ENCODE measurements around the gene RASGEF1C.

RASGEF1C gene

DNA sequence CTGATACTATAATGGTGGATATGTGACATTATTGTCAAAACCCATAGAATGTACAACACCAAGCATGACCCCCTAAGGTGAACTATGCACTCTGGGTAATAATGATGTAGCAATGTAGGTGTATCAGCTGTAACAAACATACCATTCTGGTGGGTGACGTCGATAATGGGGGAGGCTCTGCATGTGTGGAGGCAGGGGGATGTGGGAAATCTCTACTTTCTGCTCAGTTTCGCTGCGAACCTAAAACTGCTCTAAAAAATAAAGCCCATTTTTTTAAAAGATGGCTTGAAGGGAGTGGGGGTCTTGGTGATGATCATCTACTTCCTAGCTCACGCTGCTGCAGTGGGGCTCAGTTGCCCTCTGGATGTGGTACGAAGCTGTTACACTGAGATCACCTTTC, 51.1 kb downstream of the RASGEF1C start:
- no peak for DNase-seq

DNA sequence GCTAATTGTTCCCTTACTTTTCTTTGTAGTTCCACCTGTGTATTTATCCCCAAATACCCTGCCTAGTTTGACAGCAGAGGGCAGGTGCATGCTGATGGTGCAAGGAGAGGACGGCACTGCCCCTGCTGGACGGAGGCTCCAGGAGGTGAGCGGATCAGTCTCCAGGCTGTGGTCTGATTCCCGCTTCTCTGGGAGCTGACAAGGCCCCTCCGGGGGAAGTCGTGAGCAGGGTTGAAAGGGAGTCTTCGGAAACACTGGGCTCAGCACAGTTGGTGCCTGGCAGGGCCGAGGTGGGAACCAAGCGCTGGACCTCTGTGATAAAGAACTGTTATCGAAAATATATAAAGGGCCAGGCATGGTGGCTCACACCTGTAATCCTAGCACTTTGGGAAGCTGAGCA, 52.9 kb downstream of the RASGEF1C start:
- DNase-seq, result peak; percentile 70

DNA sequence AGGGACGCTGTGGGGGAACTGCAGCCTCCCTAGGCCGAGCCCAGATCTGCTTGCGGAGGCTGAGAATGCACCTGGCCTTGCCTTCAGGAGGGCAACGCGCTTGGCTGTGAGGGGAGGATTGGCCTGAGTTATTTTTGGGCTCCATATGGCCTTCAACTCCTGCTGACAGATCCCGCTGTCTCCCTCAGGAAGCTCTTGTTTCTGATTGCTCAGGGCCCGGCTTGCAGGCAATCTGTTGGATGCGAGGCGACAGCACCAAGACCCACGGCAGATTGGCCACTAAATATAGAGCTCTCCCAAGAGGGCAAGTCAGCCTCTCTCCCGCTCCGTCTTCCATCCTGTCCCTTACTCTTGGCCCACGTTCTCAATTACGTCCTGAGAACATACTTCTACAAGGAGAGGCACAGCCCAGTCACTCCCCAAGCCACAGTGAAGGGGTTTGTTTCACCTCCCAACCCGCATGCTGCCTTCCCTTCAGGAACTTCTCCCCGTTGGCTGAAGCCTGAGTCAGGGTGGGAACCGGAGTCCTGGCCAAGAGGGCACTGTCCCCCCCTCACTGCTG, 53.6 kb downstream of the RASGEF1C start:
- peak; percentile 88 for DNase-seq

DNA sequence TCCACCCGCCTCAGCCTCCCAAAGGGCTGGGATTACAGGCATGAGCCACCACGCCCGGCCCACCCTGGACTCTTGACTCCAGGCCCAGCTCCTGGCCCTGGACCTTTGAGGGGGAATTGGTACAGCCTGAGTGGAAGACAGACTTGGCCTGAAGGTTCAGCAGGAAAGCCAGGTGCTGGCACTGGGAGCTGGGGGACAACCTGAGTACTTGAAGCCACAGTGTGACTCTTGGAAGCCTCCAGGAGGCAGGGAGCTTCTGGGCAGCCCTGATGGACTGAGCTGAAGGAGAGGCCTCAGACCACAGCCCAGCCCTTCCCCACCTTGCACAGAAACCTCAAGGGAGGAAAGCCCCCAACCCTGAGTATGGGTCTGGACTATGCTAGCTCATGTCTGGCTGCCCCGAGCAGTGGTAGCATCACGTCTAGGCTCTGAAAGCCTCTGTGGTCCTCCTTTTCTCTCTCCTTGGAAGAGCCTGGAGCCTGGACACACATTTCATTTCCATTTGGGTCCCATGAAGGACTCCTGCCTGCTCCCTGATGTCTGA, 54.1 kb downstream of the RASGEF1C start:
- no peak for DNase-seq

DNA sequence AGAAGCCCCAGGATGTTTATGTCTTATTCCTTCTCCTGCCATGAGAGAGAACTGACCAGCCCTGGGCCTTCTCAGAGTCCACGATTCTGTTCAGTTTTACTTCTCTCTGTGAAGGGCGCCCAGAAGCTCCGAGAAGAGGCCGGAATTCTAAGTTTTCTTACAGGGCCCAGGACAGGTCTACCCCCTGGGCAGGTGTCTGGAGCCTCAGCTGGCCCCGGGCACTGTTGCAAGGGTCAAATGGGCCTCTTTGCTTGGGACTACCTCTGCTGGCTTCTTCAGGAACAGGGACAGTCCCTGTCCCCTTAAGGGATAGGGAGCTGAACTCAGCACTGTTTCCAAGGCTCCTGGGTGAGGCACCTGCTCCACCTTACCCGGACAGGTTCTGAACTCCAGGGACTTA, 55.0 kb downstream of the RASGEF1C start:
- DNase-seq, result no peak

DNA sequence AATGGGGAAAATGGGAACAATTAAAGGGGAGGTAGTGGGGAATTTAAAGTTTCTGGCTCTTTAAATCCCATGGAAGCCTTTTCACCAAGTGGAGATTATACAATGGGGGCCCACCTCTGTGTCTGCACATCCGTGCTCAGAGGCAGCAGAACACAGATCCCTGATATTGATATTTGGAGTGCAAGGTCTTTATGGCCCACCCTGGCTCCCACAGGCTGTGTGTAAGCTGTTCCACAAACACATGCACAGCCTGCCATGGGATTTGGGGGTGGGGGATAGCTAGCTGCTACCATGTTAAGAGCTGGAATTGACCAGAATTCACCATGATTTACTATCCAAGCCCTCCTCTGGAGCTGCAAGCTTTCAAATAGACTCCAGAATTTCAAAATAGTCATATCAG, 55.9 kb downstream of the RASGEF1C start:
- DNase-seq, result no peak

DNA sequence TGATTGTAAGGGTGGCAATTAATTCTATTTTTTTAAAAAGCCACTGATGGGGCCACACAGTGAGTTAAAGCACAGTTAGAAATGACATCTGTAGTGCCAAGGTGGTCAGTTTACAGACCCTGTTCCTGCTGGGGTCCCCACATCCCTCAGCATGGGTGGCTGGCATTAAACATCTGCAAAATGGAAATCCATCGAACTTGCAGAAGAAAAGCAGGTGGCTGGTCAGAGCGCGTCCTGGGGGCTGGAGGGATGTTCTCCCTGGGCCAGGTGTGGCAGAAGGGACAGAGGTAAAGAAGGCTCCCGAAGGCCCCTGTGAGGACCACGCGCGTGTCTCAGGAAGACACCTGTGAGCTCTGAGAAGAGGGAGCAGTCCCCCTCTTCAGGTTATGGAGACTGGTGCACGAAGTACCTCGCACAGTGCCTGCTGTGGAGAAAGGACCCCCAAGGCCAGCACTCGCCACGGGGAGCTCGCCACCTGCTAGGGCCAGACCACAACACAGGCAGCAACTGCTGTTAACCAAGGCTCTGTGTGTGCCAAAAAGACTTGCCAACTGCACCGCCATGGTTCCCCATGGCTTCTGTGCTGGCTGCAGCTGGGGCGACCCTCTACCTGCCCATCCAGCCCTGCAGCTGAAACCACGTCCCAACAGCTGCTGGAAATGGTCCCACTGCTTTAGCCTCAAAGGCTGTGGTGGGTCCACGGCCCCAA, 65.2 kb downstream of the RASGEF1C start:
- no peak for DNase-seq

DNA sequence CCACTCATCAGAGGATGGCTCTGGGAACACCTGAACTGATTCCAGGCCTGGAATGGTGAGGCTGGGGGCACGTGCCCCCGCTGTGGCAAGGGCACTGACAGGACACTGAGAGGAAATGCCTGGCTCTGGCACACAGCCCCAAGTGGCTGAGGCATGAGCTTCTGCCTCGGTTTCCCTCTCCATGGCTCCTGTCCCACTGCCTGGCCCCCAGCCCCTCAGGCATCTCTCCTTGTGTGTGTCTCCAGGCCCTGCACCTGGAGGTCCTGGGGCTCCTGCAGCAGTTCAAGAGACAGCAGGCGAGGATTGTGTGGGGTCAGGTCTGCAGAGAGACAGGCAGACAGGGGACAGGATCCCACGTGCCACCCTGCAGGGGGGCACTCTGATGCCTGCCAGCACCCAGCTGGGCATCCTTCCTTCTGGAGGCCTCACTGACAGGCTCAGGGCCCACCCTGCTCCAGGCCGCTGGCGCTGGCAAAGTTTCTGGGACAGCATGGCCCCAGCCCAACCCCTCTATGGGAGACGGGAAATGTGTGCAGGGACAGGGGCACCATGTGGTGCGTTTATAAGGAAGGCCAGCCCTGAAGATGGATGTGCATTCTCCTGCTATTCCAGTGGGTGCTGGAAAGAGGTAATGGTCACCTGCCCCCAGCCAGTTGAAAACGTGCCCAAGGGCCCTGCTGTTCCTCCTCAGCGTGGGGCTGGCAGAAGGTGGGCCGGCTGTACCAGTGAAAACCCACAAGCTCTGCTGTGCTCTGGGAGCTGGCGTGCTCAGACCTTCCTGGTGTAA, 66.0 kb downstream of the RASGEF1C start:
- no peak for DNase-seq

DNA sequence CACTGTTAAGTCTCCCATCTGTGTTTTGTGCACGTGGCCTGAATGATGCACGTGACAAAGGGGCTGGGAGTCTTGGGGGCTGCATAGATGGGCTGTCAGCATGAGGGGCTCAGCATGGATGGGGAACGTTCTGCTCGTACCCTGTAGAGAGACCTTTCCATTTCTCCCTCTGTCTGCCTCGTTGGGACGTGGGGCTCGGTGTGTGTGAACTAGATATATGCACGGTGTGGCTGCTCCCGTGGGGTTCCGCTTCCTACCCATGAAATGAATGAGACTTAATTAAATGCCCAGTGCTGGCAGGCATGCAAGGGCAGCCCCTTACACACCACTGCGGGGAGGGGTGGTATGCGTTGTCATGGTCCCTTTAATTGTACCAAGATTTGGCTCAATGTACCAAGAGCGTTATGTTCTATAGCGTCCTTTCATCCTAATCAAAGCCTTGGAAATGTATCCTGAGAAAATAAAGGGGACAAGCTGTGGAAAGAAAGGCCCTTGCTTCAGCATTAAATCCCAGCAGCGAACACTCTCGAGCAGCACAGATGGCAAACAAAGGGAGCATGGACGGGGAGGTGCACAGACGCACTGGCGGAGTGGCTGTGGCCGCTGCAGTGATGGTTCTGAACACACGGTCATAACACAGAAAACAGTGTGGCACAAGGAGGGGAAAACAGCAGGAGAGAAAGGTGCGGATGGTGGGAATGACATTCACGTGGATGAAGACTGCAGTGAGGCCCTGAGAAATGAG, 66.8 kb downstream of the RASGEF1C start:
- DNase-seq, result peak; percentile 13

DNA sequence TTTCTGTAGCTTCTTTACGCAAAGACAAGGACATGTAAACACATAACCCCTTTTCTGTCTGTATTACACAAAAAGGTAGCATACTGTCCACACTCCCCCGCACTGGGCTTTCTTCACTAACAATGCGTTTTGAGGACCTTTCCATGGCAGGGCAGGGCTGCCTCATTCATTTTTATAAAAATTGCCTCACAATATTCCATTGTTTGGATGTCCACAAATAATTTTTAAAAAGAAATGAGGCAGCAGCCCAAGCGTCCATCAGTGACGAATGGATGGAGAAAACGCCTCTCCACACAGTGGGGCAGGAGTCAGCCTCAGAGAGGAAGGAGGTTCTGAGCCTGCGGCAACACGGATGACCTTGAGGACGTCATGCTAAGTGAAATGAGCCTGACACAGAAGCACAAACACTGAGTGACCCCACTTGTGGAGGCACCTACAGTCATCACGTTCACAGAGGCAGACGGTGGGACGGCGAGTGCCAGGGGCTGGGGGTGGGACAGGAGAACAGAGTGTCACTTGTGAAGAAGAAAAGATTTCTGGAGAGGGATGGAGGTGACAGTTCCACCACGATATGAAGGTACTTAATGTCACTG, 67.8 kb downstream of the RASGEF1C start:
- DNase-seq, result no peak

DNA sequence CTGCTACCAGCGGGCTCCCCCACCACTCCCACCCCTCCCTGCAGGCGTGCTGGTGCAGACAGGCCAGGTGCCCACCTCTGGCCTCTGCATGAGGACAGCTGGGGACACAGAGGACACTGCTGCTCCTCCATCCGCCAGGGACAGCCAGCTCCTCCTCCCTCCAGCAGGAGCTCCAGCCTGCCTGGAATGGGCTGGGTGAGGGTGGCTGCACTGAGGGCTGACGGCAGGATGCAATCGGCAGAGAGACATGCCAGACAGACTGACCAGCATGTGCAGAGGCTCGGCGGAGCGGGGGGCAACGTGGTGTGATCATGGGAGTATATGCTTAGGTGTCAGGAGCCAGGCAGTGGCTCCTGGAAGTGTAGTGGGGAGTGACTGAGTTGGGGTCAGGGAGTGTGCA, 68.4 kb downstream of the RASGEF1C start:
- DNase-seq, result no peak

DNA sequence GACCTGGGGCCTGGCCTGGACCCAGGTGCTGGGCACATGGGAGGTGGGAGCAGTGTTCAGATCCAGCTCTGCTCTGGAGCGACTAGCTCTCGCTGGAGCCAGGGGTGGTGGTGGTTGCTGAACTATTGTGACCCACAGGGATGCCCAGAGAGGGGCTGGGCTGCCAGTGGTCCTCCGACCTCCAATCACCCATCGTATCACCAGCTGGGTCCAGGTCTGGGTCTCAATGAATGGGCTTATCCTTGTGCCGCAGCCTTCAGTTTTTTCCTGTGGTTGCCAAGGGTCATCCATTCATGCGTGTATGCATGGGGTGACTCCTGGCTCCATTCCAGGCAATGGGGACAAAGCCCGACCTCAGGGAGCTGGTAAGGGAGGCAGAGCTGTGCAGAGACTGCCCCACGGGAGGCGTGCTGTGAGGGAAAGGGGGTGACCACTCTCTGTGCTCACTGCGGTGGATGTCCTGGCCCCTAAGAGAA, 68.9 kb downstream of the RASGEF1C start:
- DNase-seq, result no peak

DNA sequence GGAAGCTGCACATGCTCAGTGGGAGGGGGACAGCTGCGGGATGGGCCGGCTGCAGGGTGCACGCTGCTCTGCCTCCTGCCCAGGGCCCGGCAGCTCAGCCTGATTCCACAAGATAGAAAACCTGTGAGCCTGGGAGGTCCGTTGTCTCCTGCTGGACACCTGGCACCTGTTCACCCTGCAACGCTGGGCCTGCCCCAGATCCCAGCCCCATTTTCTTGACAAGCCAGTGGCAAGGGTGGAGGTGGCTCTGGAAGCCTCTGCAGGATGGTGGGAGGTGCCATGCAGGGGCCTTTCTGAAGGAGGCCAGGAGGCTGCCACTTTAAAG, 69.3 kb downstream of the RASGEF1C start:
- DNase-seq, result no peak

DNA sequence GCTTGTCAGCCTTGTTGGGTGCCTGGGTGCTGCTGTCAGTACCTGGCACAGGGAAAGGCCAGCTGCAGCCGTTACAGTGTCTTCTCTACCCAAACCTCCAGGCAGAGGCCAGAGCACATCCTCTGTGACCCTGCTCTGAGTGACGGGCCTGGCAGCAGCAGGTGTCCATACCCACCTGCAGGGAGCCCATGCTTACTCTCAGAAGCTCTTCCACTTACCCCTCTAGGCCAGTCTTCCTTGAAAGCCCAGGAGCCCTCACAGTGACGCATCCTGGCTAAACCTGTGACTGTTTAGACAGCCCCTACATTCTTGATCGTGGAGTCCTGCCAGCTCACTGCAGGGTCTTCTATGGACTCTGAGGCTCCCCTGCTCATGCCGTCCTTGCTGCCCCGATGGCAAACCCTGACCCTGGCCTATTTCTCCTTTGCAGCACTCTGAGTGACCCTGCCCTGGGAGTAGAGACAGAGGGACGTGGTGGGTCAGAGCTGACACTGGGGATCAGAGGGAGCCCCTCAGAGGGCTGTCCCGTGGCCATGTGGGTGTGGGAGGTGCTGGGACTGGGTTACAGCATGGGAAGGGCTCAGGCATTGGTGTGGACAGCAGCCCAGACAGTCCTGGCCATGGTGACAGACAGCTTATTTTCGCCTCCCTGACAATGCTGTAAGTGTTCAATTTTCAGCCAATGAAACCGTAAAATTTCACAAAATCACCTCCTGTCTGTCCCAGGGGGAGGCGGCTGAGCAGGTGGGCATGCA, 69.9 kb downstream of the RASGEF1C start:
- no peak for DNase-seq

DNA sequence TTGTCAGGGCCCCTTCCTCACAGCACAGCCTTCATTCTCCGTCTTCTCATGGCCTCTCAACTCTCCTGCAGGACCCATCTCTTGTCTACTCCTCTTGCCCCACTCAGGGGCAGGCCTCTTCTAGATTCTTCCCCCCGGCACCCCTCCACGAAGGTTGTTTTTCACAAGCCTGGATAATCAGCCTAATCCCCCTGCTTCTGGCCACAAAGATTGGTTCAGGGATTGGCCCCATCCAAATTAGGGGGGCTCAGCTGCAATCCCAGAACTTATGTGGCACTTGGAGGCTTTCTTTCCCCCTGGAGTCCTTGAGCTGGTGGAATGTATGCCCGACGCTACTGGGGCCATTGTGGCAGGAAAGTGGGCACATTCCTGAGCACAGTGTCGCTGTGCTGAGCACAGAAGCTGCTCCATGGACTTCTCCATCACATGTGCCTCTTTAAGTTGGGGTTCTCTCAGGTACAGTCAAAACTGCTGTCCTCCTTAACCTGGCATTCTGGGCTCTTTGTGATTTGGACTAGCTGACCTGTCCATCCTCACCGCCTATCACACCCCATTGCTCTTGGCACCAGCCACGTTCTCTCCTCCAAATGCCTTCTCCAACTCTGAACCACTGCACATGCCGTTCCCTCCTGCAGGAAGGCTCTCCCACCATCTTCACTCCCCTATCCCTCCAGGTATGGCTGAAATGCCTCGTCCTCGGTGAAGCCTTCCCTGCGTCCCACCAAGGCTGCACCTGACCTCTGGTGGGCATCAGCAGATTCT, 70.6 kb downstream of the RASGEF1C start:
- peak; percentile 37 for DNase-seq

DNA sequence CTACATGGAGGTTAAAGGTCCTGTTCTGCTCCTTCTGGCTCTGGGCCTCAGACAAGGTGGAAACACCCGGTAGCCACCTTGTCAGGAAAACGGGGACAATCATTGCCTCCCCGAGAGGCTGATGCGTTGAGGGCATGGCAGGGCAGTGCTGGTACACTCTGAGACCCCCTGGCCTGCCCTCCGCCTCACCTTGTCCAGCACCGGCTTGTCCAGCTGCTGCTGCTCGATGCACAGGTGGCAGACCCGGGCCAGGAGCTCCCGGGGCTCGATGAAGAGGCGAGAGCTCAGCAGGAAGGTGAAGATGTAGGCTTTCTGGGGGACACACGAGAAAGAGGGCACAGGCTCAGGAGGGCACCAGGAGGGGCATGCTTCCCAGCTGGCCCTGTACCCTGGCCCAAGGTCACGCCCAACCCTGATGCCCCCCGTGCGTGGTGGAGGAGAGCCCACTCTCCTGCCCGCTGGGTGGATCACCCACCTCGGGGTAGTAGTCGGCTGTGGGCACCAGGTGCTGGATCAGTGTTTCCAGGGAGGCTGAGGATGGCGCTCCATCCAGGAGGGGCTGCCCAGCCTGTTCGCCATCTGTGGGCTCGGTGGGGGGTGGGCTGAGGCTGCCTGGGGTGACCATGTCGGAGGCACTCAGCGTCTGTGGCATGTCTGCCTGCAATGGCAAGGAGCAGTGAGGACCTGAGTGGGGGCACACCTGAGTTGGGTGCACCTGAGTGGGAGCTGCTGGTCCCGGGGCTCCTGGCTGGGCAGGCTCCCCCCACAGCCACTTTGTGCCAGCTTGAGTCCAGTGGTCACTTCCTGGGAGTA, 71.4 kb downstream of the RASGEF1C start:
- no peak for DNase-seq

DNA sequence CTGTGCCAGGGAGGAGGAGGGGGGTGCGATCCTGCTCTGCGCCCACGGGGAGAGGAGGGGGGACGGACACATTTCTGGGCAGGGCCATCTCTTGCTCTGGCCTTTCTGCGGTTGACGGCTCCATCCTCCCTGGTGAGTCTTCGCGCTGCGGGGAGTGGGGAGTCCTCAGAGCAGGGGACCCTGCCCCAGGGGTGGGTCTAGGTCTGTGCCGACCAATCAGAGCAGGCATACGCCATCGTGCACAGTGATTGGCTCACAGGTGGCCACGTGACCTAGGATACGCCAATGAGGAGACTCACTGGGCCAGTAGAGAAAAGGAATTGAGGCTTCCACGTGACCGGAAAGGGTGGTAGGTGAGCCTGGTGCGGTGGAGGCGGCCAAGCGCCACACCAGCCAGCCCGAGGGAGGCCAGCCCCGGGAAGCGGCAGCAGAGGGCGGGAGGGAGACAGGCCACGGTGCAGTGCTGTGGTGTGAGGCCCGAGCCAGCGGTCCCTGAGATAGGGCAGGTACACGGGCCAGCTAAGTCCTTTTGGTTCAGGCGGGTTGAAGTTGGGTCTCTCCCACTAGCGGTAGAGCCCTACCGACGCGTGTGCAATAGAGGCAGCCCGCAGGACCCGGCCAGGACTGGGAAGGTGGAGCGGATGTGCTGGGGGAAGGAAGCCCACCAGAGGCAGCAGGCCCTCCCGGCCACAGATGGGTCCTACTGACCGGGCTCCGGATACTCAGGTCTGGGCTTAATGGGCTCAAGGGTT, 72.2 kb downstream of the RASGEF1C start:
- no peak for DNase-seq

DNA sequence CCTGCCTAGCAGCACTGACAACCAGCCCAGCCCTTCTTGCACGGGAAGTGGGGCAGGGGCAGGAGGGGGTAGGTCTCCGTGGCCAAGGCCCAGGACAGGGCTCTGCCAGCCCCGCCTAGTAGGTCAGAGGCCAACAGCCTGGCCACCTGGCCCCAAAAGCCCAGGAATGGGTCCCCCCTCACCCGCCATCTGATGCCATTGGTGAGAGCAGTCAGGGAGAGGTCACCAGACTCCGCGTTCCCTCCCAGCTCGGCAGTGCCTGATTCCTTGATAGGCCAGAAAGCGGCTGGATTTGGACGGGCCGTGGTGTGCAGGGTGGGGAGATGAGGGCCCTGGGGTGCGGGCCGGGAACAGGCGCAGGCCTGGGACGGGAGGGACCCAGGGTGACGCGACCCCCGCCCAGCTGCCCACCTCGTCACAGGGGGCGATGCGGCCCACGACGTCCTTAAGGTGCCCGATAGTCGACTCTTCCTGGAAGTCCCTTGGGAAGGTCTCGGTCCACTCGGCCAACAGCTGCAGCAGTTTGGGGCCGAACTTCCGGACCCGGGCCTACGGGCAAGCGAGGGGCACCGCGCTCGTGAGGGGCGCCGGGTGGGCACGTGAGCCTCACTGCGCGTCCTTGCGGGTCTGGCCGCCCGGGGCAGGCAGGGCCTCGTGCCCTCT, 72.9 kb downstream of the RASGEF1C start:
- no peak for DNase-seq
